ENCODE data around the gene LCE7A.

DNA sequence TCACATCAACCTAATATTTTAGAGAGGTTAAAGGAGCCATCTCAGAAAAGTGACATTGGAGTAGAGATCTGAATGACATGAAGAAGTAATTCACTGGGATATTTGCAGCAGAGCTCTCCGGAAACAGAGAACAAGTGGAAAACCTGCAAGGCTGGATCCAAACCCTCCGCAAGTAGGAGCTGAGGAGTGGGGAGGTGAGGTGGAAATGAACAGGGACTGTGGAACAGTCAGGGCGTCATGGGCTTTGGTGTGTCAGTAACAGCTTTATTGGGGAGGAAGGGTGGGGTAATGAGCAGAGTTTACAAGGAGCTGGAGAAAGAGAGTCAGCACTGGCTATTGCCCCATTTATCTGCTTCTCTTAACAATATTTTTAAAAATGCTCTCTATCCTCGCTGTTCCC is 39.2 kb downstream of the LCE7A start:
- TF ChIP-seq, protein P1, sequence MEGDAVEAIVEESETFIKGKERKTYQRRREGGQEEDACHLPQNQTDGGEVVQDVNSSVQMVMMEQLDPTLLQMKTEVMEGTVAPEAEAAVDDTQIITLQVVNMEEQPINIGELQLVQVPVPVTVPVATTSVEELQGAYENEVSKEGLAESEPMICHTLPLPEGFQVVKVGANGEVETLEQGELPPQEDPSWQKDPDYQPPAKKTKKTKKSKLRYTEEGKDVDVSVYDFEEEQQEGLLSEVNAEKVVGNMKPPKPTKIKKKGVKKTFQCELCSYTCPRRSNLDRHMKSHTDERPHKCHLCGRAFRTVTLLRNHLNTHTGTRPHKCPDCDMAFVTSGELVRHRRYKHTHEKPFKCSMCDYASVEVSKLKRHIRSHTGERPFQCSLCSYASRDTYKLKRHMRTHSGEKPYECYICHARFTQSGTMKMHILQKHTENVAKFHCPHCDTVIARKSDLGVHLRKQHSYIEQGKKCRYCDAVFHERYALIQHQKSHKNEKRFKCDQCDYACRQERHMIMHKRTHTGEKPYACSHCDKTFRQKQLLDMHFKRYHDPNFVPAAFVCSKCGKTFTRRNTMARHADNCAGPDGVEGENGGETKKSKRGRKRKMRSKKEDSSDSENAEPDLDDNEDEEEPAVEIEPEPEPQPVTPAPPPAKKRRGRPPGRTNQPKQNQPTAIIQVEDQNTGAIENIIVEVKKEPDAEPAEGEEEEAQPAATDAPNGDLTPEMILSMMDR (IDR thresholded peaks at IDR 0.05) = no peak
- no peak for TF ChIP-seq EZH2 (IDR thresholded peaks at IDR 0.05; ENCODE audit: borderline replicate concordance, insufficient read depth, low read depth, low read length, poor library complexity, severe bottlenecking)

Measured in B cell (primary cell).